Measurements from ENCODE around the gene SAMD5. TPM values are rescaled to one million over a fixed set of nuclear protein-coding genes. Genes with fewer than 3 reads are reported as not detected.

SAMD5 gene
- total and polyA plus RNA-seq, 2 of the 8 experiments (the other 6 are each of a cell fraction or from before 2014, with no cell fraction given) = 0.02 to 0.04 TPM

DNA sequence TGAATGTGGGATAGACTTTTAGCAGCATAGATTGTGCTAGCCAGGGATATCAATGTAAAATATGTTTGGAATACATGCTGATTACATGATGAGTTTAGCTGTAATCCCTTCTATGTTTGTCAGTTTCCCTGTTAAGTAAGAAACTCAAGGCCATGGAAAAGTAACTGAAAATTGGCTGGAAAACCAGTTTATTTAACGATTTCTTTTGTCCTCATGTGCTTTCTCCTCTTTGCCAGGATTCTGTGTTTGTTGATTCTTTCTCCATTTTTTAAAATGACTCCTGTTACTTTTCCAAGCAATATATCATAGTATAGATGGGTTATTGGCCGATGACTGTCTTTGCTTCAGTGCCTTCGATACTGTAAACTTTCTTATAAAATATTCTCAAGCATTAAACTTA is 87.5 kb downstream of the SAMD5 start:
- Histone ChIP-seq H4K8ac (ENCODE audit: extremely low read depth, insufficient read depth, low read length) (no peak overlapping the region), H3K56ac (replicated peaks; ENCODE audit: insufficient read length, low read depth, low read length) (no peak overlapping the region), H4K5ac (ENCODE audit: insufficient read length, low read depth, low read length) (no peak overlapping the region), H3K36me3 (ENCODE audit: control insufficient read depth in 2 of 4, insufficient read depth in 4 of 4, low read length in 3 of 4) (no peaks in the 10 kb centered on the region), H3K4me2 (ENCODE audit: insufficient read depth in 1 of 2, low read depth in 2 of 2, low read length in 2 of 2) (no peak overlapping the region), H2BK5ac (ENCODE audit: low read depth, low read length) (no peak overlapping the region), H2BK120ac (replicated peaks; ENCODE audit: low read depth, low read length) (no peak overlapping the region), H3K9ac (replicated peaks in 1 of 4; ENCODE audit: extremely low read depth in 1 of 4, low read depth in 3 of 4, low read length in 3 of 4) (no peak overlapping the region), H3K4ac (replicated peaks; ENCODE audit: insufficient read length, low read depth, low read length) (no peak overlapping the region), H3K18ac (ENCODE audit: extremely low read depth, low read length) (no peak overlapping the region), H3K79me1 (ENCODE audit: low read depth, low read length) (no peaks in the 10 kb centered on the region; the same call in 1 of the 2 replicates), H3K23me2 (ENCODE audit: low read depth, low read length) (peaks cover 1% of the 10 kb centered on the region; the same call in 1 of the 2 replicates), H2BK20ac (ENCODE audit: low read length) (no peak overlapping the region), H2BK12ac (ENCODE audit: low read depth, low read length) (no peak overlapping the region), H2AFZ (ENCODE audit: low read length) (no peak overlapping the region), H3K23ac (ENCODE audit: insufficient read length) (no peak overlapping the region), H4K20me1 (replicated peaks in 1 of 2; ENCODE audit: control insufficient read depth in 1 of 2, insufficient read depth in 2 of 2, low read length in 2 of 2) (no peaks in the 10 kb centered on the region), H4K91ac (replicated peaks; ENCODE audit: insufficient read length, low read length) (no peak overlapping the region), H3K79me2 (ENCODE audit: control insufficient read depth in 1 of 2, insufficient read depth in 2 of 2, low read length in 2 of 2) (no peaks in the 10 kb centered on the region), H3K27ac (ENCODE audit: low read depth, low read length) (no peak overlapping the region), H3K4me1 (replicated peaks in 1 of 4; ENCODE audit: control insufficient read depth in 3 of 4, insufficient read depth in 4 of 4, low read length in 3 of 4) (no peaks in the 10 kb centered on the region), H3K9me3 (ENCODE audit: insufficient read depth in 2 of 2, low read depth in 1 of 2, low read length in 1 of 2) (no peaks in the 10 kb centered on the region), H2AK5ac (ENCODE audit: low read depth, low read length) (no peak overlapping the region), H3K14ac (ENCODE audit: insufficient read length) (no peak overlapping the region), H2BK15ac (ENCODE audit: low read length) (no peak overlapping the region), H3K27me3 (replicated peaks in 1 of 4; ENCODE audit: control insufficient read depth in 3 of 4, extremely low read depth in 1 of 4, insufficient read depth in 3 of 4, low read length in 3 of 4) (no peaks in the 10 kb centered on the region), H3K4me3 (ENCODE audit: extremely low read depth in 1 of 4, insufficient read depth in 2 of 4, low read depth in 3 of 4, low read length in 4 of 4) (no peak overlapping the region)
- WGBS, 2 experiments (ENCODE audit: extremely low coverage in 1 of 2, insufficient coverage in 1 of 2, insufficient read length in 1 of 2, insufficient replicate concordance in 2 of 2, low coverage in 1 of 2, low lambda C conversion rate in 2 of 2, missing lambda C conversion rate in 1 of 2) = 94% methylated on average over 3 of the region's 3 CpGs; no CpG with 5 or more reads in 1 of the 2 experiments
- DNase-seq (ENCODE audit: low read depth in 1 of 2, low spot score in 2 of 2) (no peak), FAIRE-seq (no peak)
- ChIA-PET CTCF (ENCODE audit: partially characterized antibody) (interaction anchor here (1.3 to 2.4 kb wide), 2 partner anchors 10 to 88 kb away, joined by 4 to 8 read pairs; partner anchors contain the start of gene SAMD5), POLR2A (ENCODE audit: partially characterized antibody) (no interaction called here)
- no peak for TF ChIP-seq CHD2 (IDR thresholded peaks at IDR 0.05; ENCODE audit: low read length)
- no peak for TF ChIP-seq ZNF274 (IDR thresholded peaks at IDR 0.05; ENCODE audit: borderline replicate concordance, extremely low read depth, low read length)
- TF ChIP-seq CBX8 (IDR thresholded peaks at IDR 0.05; ENCODE audit: borderline replicate concordance, low read depth, low read length) = no peak
- TF ChIP-seq EGR1 (IDR thresholded peaks at IDR 0.05; ENCODE audit: borderline replicate concordance, low read depth, low read length) = no peak
- no peak for TF ChIP-seq MAFK (IDR thresholded peaks at IDR 0.05; ENCODE audit: low read depth, low read length)

Data from H1 (cell line).